Measurements from ENCODE around the gene SLC25A28. TPM values are rescaled to one million over a fixed set of nuclear protein-coding genes. Genes with fewer than 3 reads are reported as not detected.

SLC25A28 gene
- total and polyA plus RNA-seq, 2 donors from 2014 or later: 43.0 to 57.1 TPM

DNA sequence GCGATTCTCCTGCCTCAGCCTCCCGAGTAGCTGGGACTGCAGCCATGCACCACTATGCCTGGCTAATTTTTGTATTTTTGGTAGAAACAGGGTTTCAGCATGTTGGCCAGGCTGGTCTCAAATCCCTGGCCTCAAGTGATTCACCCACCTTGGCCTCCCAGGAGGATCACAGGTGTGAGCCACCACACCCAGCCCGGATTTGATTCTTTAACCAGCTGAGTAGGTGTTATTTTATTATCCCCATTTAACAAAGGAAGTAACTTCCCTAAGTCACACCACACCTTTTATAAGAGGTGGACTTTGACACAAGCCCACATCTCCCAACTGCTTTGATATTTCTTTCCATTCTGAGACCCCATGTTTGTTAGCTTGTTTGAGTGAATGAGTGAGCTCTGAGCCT is 25.0 kb downstream of the SLC25A28 start:
- no peak overlapping the region for H3K9ac ChIP-seq (ENCODE audit: low read length in 3 of 3)
- FAIRE-seq: no peak

GRCh38 chr10:99593312-99593711 is 26.9 kb downstream of the SLC25A28 start:
- intact Hi-C loops (cut with DNase I): no loop called here
- Histone ChIP-seq H3K36me3 (ENCODE audit: control insufficient read depth in 2 of 3, insufficient read depth in 3 of 3, low read length in 3 of 3) (no peaks in the 10 kb centered on the region), H3K9me3 (ENCODE audit: control insufficient read depth in 2 of 3, insufficient read depth in 1 of 3, low read length in 3 of 3) (no peaks in the 10 kb centered on the region), H3K27me3 (ENCODE audit: control insufficient read depth, insufficient read depth, low read length) (no peaks in the 10 kb centered on the region), H3K4me1 (ENCODE audit: control insufficient read depth in 2 of 3, insufficient read depth in 2 of 3, low read depth in 1 of 3, low read length in 3 of 3) (no peaks in the 10 kb centered on the region), H3K27ac (ENCODE audit: low read depth in 2 of 2, low read length in 2 of 2) (no peak overlapping the region), H3K9ac (ENCODE audit: low read length in 3 of 3) (no peak overlapping the region), H3K4me3 (ENCODE audit: low read length in 3 of 3) (no peak overlapping the region)
- DNase-seq: no peak
- FAIRE-seq: no peak
- TF ChIP-seq, protein P1, sequence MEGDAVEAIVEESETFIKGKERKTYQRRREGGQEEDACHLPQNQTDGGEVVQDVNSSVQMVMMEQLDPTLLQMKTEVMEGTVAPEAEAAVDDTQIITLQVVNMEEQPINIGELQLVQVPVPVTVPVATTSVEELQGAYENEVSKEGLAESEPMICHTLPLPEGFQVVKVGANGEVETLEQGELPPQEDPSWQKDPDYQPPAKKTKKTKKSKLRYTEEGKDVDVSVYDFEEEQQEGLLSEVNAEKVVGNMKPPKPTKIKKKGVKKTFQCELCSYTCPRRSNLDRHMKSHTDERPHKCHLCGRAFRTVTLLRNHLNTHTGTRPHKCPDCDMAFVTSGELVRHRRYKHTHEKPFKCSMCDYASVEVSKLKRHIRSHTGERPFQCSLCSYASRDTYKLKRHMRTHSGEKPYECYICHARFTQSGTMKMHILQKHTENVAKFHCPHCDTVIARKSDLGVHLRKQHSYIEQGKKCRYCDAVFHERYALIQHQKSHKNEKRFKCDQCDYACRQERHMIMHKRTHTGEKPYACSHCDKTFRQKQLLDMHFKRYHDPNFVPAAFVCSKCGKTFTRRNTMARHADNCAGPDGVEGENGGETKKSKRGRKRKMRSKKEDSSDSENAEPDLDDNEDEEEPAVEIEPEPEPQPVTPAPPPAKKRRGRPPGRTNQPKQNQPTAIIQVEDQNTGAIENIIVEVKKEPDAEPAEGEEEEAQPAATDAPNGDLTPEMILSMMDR (IDR thresholded peaks at IDR 0.05; ENCODE audit: borderline replicate concordance, extremely low read depth, insufficient read depth): no peak

More for the DNA sequence above, 25.0 kb downstream of the SLC25A28 start:
- TF ChIP-seq, protein P1 (IDR thresholded peaks at IDR 0.05; ENCODE audit: borderline replicate concordance, extremely low read depth, insufficient read depth): no peak
- Histone ChIP-seq H3K4me1 (ENCODE audit: control insufficient read depth in 2 of 3, insufficient read depth in 2 of 3, low read depth in 1 of 3, low read length in 3 of 3) (no peaks in the 10 kb centered on the region), H3K36me3 (ENCODE audit: control insufficient read depth in 2 of 3, insufficient read depth in 3 of 3, low read length in 3 of 3) (no peaks in the 10 kb centered on the region), H3K27me3 (ENCODE audit: control insufficient read depth, insufficient read depth, low read length) (no peaks in the 10 kb centered on the region), H3K4me3 (ENCODE audit: low read length in 3 of 3) (no peak overlapping the region), H3K27ac (ENCODE audit: low read depth in 2 of 2, low read length in 2 of 2) (no peak overlapping the region), H3K9me3 (ENCODE audit: control insufficient read depth in 2 of 3, insufficient read depth in 1 of 3, low read length in 3 of 3) (no peaks in the 10 kb centered on the region)
- DNase-seq: no peak
- intact Hi-C loops (cut with DNase I): no loop called here

DNA sequence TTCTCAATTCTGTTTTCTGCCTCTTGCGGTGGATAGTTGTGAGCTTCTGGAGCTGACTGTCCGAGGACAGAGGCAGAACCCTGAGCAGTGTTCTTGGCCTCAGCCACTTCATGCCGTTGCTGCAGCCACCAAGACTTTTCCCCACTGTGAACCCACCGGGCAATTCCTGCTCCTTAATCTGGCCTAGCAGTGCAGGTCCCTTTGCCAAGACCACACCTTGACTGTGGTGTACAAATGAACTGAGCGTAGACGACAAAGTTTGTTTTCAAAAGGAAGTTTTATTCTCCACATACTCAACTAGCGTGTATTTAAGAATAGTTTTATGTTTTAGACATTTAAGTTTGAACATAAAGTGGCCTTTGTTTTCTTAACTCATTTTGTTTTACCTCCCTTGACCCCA is 29.4 kb downstream of the SLC25A28 start:
- H3K27ac ChIP-seq (ENCODE audit: low read depth in 2 of 2, low read length in 2 of 2): no peak overlapping the region
- intact Hi-C loops (cut with DNase I): no loop called here
- no peaks in the 10 kb centered on the region for H3K36me3 ChIP-seq (ENCODE audit: control insufficient read depth in 2 of 3, insufficient read depth in 3 of 3, low read length in 3 of 3)
- no peak overlapping the region for H3K4me3 ChIP-seq (ENCODE audit: low read length in 3 of 3)
- no peak overlapping the region for H3K9ac ChIP-seq (ENCODE audit: low read length in 3 of 3)
- no peak for DNase-seq
- H3K27me3 ChIP-seq (ENCODE audit: control insufficient read depth, insufficient read depth, low read length): no peaks in the 10 kb centered on the region
- no peak for FAIRE-seq
- no peaks in the 10 kb centered on the region for H3K9me3 ChIP-seq (ENCODE audit: control insufficient read depth in 2 of 3, insufficient read depth in 1 of 3, low read length in 3 of 3)
- H3K4me1 ChIP-seq (ENCODE audit: control insufficient read depth in 2 of 3, insufficient read depth in 2 of 3, low read depth in 1 of 3, low read length in 3 of 3): no peaks in the 10 kb centered on the region
- TF ChIP-seq, protein P1 (IDR thresholded peaks at IDR 0.05; ENCODE audit: borderline replicate concordance, extremely low read depth, insufficient read depth): no peak

- Histone ChIP-seq H3K27ac (ENCODE audit: low read depth in 2 of 2, low read length in 2 of 2) (no peak overlapping the region), H3K4me1 (ENCODE audit: control insufficient read depth in 2 of 3, insufficient read depth in 2 of 3, low read depth in 1 of 3, low read length in 3 of 3) (no peaks in the 10 kb centered on the region), H3K4me3 (ENCODE audit: low read length in 3 of 3) (no peak overlapping the region), H3K27me3 (ENCODE audit: control insufficient read depth, insufficient read depth, low read length) (no peaks in the 10 kb centered on the region), H3K9me3 (ENCODE audit: control insufficient read depth in 2 of 3, insufficient read depth in 1 of 3, low read length in 3 of 3) (no peaks in the 10 kb centered on the region), H3K36me3 (ENCODE audit: control insufficient read depth in 2 of 3, insufficient read depth in 3 of 3, low read length in 3 of 3) (no peaks in the 10 kb centered on the region), H3K9ac (ENCODE audit: low read length in 3 of 3) (no peak overlapping the region)
- FAIRE-seq (no peak), DNase-seq (no peak)
- TF ChIP-seq, protein P1 (IDR thresholded peaks at IDR 0.05; ENCODE audit: borderline replicate concordance, extremely low read depth, insufficient read depth): no peak
- intact Hi-C loops (cut with DNase I): no loop called here
Measured at GRCh38 chr10:99583687-99584086, 36.6 kb downstream of the SLC25A28 start.

All from kidney (tissue), 14 donors.